HG03457 (cell line): Measurements from ENCODE around the gene SMAD7.

Experiments used
- ATAC-seq: cut with Tn5 transposase; IDR thresholded peaks from one replicate; pipeline ENCODE4 v1.9.1; 2021; ENCODE audit warnings: moderate number of reproducible peaks; ENCODE audit not compliant: unreplicated experiment

SMAD7 gene

GRCh38 chr18:48961547-48961946 lies 10.8 kb upstream of the SMAD7 start:
- no peak for ATAC-seq

GRCh38 chr18:48959921-48960920 lies 9.5 kb upstream of the SMAD7 start:
- ATAC-seq = no peak

GRCh38 chr18:48959551-48959920 lies 8.8 kb upstream of the SMAD7 start:
- ATAC-seq = no peak

GRCh38 chr18:48958951-48959350 lies 8.2 kb upstream of the SMAD7 start:
- no peak for ATAC-seq

GRCh38 chr18:48957616-48958015 lies 6.9 kb upstream of the SMAD7 start:
- ATAC-seq = no peak

- no peak for ATAC-seq
Observed at GRCh38 chr18:48957136-48957535, 6.4 kb upstream of the SMAD7 start.

GRCh38 chr18:48956356-48956755 lies 5.6 kb upstream of the SMAD7 start:
- no peak for ATAC-seq

- no peak for ATAC-seq
Observed at GRCh38 chr18:48955830-48956261, 5.1 kb upstream of the SMAD7 start.

- ATAC-seq = no peak
Observed at GRCh38 chr18:48954886-48955819, 4.4 kb upstream of the SMAD7 start.

- no peak for ATAC-seq
Observed at GRCh38 chr18:48953104-48953706, 2.4 kb upstream of the SMAD7 start.

GRCh38 chr18:48952287-48953103 lies 1.7 kb upstream of the SMAD7 start:
- ATAC-seq = peak; percentile 11

- ATAC-seq = peak; percentile 37
Observed at GRCh38 chr18:48951448-48952286, 902 bp upstream of the SMAD7 start.

- no peak for ATAC-seq
Observed at GRCh38 chr18:48949606-48950535, 894 bp downstream of the SMAD7 start.

- no peak for ATAC-seq
Observed at GRCh38 chr18:48949050-48949605, 1.6 kb downstream of the SMAD7 start.

- no peak for ATAC-seq
Observed at GRCh38 chr18:48948112-48949049, 2.4 kb downstream of the SMAD7 start.

GRCh38 chr18:48947560-48947959 lies 3.2 kb downstream of the SMAD7 start:
- no peak for ATAC-seq

- ATAC-seq = no peak
Observed at GRCh38 chr18:48947092-48947491, 3.7 kb downstream of the SMAD7 start.
